Stimulated activated CD8-positive, alpha-beta memory T cell treated with anti-CD3 and anti-CD28 coated beads, Interleukin-4, amount 100 ng/mL, for 24 hours (primary cell): ENCODE results near the gene FANK1.
"Not testable (repeated sequence)": the region's sequence is repeated elsewhere in the genome, so short reads cannot be mapped to it uniquely, and the experiment has no call there.

Source experiments
- DNase-seq: peaks from one replicate; pipeline ENCODE4 v3.0.0-alpha.2; 2020; ENCODE audit warnings: low read depth

Gene FANK1

DNA sequence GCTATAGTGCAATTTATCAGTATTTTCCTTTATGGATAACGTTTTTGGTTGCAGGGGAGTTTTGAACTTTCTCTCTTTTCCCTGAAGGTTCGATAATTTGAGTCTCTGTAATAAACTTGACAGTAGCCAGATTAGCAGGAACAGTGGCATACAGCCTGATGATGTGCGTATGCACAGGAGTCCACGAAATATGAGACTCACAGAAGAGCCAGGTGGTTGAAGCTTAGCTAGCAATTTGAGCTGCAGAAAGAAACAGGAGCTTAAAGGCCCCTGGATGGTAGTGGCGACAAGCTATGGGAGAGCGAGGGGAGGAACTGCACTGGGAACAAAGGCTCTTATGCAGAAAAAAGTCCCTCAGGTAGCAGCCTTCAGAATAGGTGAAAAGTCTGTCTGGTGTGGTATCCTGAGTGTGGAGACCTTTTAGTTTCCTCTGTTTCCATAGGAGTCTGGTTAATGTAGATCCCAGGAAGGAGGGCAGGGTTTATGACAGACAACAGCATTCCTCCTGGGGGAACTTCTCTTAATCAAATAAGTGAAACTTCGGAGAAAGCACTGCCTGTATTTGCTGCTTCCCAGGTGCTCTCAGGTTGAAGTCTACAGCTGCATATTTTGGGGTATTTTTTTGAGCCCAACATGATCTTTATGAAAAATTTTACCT lies 32.7 kb downstream of the FANK1 start:
- DNase-seq: no peak

DNA sequence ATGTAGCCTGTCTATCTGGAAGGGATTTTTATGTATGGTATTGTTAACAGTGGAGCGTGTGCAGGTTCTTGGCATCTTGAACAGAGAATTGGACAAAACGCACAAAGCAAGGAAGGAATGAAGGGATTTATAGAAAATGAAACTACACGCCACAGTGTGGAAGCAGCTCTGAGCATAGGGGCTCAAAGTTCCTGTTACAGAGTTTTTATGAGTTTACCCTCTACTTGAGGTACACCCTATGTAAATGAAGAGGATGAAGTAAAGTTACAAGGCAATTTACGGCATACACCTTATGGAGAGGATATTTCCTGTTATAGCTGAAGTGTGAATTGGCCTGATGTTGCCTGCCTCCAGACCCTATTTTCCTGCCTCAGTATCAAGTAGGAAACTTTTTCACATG lies 33.3 kb downstream of the FANK1 start:
- DNase-seq: no peak

DNA sequence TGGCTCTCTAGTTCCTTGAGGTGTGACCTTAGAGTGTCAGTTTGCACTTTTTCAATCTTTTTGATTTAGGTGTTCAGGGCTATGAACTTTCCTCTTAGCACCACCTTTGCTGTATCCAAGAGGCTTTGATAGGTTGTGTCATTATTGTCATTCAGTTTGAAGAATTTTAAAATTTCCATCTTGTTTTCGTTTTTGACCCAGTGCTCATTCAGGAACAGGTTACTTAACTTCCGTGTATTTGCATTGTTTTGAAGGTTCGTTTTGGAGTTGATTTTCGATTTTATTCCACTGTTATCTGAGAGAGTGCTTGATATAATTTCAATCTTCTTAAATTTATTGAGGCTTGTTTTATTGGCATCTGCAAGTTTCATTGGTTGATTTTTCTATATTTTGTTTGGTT lies 37.3 kb downstream of the FANK1 start:
- DNase-seq: no peak

DNA sequence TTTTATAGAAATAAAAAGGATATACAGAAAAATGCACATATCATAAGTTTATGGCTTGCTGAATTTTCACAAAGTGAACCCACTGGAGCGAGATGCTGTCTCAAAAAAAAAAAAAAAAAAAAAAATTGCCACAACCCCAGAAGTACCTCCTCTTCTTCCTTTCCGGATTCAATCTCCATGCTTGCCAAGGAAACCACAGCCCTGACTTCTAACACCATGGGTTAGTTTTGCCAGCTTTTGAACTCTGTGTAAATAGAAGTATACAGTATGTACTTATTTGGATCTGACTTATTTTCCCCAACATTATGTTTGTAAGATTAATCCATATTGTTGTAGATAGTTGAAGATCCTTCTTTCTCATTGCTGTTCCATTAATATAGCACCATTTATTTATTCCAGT lies 40.0 kb downstream of the FANK1 start:
- no peak for DNase-seq

DNA sequence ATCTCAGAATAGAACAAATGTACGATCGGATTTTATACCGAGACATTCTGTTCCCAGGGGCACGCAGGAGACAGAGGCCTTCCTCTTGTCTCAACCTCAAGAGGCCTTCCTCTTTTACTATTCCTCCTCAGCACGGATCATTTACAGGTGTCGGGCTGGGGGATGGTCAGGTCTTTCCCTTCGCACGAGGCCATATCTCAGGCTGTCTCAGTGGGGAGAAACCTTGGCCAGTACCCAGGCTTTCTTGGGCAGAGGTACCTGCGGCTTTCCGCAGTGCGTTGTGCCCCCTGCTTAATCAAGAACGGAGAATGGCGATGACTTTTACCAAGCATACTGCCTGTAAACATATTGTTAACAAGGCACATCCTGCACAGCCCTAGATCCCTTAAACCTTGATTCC lies 44.2 kb downstream of the FANK1 start:
- DNase-seq: no peak

DNA sequence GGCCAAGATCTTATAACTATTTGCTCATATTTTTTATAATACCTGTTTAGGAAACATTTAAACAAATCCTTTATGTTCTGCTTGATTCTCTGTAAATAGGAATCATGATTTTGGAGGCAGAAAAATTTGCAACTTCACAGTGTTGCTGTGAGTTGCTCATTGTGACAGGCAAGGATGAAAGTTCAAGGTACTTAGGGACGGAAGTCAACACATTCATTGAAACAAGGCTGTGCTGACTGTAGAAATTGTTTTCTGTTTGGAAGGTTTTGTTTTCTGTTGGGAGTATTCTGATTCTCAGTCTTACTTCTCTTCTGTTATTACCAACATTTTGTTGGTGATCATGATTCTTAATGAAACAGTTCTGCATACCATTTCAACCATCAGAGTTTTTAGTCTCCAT lies 54.9 kb downstream of the FANK1 start:
- no peak for DNase-seq

DNA sequence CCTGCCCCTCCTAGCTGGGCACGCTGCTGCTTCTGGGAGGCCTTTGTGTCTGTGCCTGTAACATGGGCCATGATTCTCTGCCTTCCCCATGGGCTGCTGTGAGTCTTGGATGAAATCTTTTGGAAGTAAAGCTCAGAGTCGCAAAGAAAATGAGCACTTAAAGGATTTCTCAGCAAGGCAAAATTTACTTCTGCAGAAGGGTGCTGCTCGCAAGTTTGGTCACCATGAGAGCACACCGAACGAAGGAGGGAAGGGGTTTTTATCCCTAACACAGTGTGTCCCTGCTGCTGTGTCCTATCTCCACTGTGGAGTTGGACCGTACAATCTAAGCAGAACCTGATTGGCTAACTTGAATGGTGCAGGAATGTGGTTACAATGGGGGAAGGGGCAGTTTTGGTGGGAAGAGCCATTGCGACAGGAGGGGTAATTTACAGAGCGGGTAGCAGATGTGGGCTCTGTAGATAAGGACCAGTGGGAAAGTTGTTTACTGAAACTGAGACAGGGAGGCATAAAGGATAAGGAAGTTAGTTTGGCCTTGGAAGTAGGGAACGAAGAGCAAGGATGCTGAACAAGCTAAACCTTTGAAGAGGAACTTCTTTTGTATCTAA lies 57.5 kb downstream of the FANK1 start:
- DNase-seq: no peak

DNA sequence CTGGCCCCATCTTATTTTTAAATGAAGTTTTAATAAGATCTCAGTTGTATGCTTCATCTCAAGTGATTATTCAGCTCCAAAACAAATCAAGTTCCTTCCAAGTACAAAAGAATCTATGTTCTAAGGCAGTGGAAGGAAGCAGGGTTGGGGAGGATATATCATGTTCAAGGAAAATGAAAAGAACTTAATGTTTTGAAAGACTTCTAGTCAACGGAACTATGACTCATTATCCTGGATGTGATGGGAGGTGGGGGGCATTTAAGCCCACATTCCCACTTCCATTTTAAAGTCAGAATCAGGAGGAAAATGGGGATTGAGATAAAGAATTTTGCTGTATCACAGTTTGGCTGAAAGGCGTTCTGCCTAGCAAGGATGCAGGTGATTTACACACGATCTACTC lies 59.4 kb downstream of the FANK1 start:
- no peak for DNase-seq

DNA sequence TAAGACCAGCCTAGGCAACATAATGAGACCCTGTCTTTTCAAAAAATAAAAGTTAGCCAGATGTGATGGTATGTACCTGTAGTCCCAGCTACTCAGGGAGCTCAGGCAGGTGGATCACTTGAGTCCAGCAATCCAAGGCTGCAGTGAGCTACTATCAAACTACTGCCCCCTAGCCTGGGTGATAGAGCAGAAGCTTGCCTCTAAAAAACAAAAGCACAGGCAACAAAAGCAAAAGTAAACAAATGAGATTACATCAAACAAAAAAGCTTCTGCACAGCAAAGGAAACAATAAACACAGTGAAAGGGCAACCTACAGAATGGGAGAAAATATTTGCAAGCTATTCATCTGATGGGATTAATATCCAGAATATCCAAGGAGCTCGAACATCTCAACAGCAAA lies 65.4 kb downstream of the FANK1 start:
- no peak for DNase-seq

DNA sequence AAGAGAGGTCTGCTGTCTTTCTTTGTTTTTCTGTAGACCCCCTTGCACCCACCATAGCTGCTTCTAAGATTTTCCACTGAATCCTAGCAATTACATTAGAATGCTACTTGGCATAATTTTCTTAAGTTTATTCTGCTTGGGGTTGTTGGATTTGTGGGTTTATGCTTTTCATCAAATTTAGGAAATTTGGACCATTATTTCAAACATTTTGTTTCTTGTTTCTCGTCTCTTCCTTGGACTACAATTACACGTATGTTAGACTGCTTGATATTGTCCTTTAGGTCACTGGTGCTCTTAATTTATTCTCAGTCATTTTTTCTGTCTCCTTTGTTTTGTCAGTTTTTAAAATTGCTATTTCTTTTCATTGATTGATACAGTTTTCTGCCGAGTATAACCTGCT lies 65.8 kb downstream of the FANK1 start:
- no peak for DNase-seq

DNA sequence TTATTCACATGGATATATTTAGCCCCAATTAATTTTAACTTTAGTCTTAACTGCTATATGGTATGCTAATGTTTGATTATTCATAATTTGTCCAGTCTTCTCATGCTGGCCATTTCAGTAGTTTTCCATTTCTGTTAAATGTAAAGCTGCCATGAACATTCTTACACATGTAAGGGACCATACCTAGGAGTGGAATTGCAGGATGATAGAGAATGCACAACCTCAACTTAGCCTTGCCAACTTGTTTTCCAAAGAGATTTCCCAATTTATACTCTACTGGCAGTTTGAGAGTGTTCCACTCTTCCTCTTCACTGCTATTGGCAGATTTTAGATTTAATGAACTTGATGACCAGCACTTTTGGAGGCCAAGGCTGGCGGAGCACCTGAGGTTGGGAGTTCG lies 68.2 kb downstream of the FANK1 start:
- DNase-seq: no peak

DNA sequence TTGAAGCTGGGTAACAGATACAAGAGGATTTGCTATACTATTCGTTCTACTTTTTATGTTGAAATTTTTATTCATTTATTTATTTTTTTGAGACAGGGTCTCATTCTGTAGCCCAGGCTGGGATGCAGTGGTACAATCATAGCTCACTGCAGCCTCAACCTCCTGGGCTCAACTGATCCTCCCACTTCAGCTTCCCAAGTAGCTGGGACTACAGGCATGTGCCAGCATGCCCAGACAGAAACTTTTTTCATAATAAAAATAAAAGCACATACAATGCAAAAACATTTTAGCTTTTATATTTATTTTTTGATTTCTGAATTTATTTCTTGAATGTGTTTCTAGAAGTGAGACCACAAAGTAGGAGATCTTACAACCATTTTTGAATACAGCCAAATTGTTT lies 71.2 kb downstream of the FANK1 start:
- DNase-seq: no peak

DNA sequence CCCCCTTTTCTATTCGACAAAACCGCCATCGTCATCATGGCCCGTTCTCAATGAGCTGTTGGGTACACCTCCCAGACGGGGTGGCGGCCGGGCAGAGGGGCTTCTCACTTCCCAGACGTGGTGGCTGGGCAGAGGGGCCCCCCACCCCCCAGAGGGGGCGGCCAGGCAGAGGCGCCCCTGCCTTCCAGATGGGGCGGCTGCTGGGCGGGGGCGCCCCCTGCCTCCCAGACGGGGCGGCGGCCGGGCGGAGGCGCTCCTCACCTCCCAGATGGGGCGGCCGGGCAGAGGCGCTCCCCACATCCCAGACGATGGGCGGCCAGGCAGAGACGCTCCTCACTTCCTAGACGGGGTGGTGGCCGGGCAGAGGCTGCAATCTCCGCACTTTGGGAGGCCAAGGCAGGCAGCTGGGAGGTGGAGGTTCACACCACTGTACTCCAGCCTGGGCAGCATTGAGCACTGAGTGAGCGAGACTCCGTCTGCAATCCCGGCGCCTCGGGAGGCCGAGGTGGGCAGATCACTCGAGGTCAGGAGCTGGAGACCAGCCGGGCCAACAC lies 73.8 kb downstream of the FANK1 start:
- not testable (repeated sequence) for DNase-seq

DNA sequence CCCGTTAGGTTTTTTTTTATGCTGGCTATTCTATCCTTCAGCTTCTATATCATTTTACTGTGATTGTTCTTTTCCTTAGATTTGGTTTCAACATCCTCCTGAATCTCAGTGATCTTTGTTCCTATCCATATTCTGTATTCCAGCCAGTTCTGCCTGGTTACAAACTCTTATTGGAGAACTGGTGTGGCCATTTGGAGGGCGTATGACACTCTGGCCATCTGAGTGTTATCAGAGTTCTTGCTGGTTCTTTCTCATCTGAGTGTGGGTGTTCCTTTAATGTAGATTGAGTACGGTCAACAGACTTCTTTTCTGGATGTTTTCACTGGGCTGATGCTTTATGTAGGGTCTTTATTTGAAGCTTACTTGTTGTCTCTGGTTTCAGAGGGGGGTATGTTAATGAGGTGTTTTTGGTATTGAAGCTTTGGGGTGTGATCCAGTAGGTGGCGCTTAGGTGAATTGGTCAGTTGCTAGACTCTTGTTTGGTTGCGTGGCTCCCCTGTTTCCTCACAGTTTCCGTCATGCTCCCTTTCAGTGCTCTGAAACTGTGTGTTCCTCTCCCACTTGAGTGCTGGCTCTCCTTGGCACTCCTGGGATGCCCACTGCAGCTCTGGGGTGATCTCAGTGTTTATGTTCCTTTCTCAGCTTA lies 80.7 kb downstream of the FANK1 start:
- DNase-seq: no peak

DNA sequence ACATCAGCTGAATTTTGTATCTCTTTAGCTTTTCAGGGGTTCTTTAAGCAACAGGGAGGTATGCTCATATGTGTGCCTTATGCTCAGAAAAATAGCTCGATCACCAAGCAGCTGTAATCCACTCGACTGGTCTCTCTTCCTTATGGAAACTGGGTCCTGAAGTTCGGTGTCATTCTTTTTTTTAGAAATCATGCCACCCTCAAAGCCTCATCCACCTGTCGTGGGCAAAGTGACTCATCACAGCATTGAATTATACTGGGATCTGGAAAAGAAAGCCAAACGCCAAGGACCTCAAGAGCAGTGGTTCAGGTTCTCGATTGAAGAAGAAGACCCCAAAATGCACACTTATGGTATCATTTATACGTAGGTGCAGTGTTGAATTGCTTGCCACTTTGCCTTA lies 83.6 kb downstream of the FANK1 start:
- DNase-seq: no peak

DNA sequence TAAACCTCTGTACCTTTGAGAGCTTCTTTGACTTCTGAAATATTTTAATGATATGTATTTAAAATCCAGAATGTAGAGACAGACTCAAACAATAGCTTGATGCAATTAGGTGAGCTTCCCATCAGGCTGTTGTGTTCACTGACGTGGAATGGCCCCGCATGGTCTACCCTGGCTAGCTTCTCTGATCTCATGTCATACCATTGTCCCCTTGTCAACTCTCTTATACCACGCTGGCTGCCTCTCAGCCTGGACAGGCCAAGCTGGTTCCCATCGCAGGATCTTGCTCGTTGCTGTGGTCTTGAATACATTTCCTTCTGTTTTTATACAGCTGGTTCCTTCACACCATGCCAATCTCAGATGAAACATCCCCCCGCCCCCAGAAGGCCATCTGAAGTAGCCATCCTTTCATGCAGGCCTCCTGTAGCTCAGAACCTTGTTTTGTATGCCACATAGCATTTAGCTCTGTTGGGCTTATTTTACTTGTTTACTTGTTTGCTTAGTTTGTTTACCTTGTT lies 84.2 kb downstream of the FANK1 start:
- DNase-seq: no peak

DNA sequence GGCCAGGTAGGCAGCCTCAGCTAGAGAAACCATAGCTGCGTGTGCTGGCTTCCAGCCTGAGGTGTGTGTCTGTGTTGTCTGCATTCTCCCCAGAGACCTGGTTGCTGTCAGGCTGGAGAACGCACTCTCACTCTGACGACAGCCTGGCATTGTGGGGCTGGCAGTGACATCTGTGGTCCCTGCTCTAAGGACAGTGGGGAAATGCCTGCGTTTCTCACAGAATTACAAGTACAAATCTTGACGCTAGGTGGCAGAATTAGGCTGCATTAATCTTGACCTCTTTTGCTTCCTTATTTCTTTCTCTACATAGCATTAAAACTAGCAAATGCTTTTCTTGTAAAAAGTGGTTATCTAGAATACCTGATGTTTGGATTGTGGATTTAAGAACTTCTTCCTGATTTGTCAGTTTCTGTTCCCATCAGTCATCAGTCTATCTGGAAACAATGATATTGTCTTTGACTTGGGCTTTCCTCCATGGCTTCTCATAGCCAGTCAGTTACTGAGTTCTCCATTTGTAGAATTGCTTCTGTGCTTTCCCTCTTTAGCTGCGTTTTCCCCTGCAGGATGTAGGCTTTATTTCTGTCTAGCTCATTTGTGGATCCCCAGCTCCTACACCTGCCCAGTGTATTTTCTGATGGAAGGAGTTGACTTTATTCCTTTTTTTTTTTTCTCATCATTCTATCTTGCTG lies 86.0 kb downstream of the FANK1 start:
- no peak for DNase-seq

DNA sequence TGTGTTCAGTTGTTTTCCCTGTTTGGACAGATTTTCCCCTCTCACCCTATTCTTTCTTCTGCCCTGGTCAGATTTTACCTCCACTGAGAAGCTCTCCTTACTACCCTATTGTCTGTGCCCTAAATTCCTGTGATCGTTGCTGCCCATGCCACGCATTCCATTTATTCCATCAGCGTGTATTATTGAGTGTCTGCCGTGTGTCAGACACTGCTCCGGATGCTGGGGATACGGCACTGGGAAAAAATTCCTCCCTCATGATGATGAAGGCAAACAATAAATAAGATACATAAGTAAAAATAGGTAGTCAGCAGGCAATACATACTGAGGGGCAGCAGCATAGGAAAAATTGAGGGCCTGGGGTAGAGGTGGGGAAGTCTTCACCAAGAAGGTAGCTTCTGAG lies 86.8 kb downstream of the FANK1 start:
- DNase-seq: no peak

DNA sequence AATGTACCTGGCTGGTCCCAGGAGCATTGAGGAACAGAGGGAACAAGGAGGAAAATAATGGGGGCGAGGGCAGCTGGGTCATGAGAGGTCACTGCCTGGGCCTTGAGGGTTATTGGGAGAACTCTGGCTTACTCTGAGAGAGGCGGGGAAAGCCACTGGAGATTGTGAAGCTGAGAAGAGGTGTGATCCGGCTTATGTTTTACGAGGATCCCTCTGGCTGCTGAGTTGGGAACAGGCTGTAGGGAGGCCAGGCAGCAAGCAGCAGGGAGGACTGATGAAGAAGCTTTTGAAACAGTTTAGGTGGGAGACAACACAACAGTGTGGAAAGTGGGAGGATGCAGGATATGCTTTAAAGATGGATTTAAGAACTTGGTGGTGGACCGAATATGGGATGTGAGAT lies 87.3 kb downstream of the FANK1 start:
- no peak for DNase-seq

DNA sequence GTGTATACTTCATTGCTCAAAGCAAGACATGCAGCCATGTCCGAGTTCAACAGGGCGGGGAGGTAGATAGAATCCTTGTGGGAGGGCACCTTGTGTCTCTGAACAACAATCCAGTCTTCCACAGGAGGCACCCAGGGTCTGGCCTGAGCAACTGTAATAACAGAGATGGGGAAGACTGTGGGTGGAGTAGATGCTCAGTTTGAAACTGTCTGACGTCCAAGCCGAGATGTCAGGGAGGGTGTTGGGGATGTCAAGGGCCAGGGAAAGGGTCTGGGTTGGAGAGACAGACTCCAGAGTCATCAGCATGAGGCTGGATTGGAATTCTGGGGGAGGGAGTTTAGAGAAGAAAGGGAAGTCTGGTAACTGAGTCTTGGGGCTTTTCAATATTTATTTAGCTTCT lies 88.0 kb downstream of the FANK1 start:
- DNase-seq: no peak

DNA sequence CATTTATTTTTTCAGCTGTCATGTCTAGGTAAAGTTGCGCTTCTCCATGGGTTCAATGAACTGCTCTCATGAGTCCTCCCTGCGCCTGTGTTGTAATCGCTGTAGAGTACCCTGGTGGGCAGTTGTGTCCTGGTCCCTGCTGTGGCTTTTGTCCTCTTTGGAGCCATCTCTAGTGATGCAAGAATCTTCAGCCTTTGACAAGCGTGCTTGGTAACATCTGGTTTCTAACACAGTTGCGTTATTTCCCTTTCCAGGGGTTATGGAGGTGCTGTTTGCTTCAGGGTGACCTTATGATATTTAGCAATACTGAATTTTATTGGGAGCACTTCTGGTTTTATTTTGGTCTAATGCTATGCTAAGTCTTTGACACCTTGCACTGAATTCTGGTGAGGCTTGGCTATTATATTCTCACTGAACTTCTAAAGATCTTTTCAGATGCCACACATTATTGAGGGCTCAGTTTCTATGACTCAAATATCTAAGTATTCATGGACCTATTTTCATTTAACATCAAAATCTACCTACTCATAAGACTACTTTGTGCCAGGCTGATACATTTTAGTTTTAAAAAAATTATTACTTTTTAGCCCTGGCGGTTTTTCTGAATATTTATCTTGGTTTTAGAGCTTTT lies 88.6 kb downstream of the FANK1 start:
- no peak for DNase-seq

DNA sequence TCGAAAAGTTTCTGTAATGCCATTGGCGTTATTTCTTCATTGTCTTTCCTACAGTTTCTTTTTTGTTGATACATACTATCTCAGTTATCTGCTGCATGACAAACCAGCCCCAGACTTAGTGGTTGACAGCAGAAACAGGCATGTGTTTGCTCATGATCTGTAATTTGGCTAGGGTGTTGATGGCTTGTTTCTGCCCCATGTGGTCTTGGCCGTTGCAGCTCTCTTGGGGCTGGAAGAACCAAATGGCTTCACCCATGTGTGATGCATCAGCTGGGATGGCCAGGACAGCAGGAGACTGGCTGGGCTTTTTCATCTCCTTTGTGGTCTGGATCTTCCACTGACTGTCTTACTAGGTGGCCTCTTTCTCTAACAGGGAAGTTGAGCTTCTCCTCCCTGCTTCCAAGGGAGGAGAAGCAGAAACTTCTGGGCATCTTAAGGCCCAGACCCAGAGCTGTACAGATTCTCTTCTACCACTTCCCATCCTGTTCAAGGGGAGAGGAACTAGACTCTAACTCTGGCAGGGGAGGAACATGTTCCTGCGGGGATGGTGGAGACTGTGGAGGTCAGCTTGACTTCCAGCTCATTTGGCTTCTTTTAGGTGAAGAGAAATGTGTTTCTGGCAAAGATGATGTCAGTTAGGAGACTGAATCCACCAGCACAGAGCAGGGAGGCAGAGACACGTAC lies 89.3 kb downstream of the FANK1 start:
- DNase-seq: no peak
